K562 (cell line): Measurements from ENCODE around the gene TMEM59. TPM values are rescaled to one million over a fixed set of nuclear protein-coding genes. Genes with fewer than 3 reads are reported as not detected.
A peak's percentile ranks its signal among the peaks of the same experiment; 100 is the strongest.

Experiments
- ATAC-seq: fragments of 200-7000 bp; cut with Tn5 transposase; 3 replicates; pipeline ENCODE4 v1.9.1; 2020; ENCODE audit warnings: moderate library complexity
- BruUV-seq: library from RNA; stranded (reverse); fragments of 400-500 nt; replicated peaks from 2 replicates; lab custom pipeline; 2021; lab: Mats Ljungman, UMichigan
- CTCF ChIA-PET: fragments of 300-600 bp; formaldehyde crosslinking; extraction: SDS; loops from one replicate; lab custom pipeline; 2021; ENCODE audit warnings: low intra/inter-chr PET ratio; lab: Yijun Ruan, JAX
- POLR2A ChIA-PET: fragments of 300-600, 350-650 bp; sonication (Branson Sonifier 250); formaldehyde crosslinking; extraction: SDS; loops from one replicate; lab custom pipeline; 2021; ENCODE audit warnings: antibody characterized with exemption, inconsistent platforms; lab: Yijun Ruan, JAX
- DNase-seq, 4 experiments: peaks; one replicate each; pipeline versions ENCODE4 v3.0.0 to v3.0.0-alpha.2; 2011 to 2018; ENCODE audit warnings: low spot score in 3 of 4, mixed read lengths in 3 of 4; ENCODE audit errors: extremely low read depth in 1 of 4
- FAIRE-seq: peaks from 2 replicates; lab custom pipeline; 2011; peaks lifted over from hg19 to GRCh38; lab: Jason Lieb, UNC
- H2AFZ ChIP-seq: 2 replicates; pipeline ENCODE4 v1.6.0; 2011; ENCODE audit warnings: low read depth, low read length, control low read depth, inconsistent platforms
- H3K27ac ChIP-seq: fragments of 200-600 bp; 3 replicates; pipeline ENCODE4 v1.8.0; 2011; ENCODE audit warnings: low read depth, mild to moderate bottlenecking, control low read depth, inconsistent platforms, low read length, moderate library complexity, mixed read lengths; ENCODE audit errors: extremely low read depth
- H3K27me3 ChIP-seq, 2 experiments: fragments of 300-600 bp in 1 of 2; 2 replicates in 1 of 2; 3 replicates in 1 of 2; pipeline versions ENCODE4 v1.6.0 to v1.8.0; 2011; ENCODE audit warnings: inconsistent platforms in 2 of 2, low read length in 2 of 2, mild to moderate bottlenecking in 1 of 2, mixed read lengths in 1 of 2, moderate library complexity in 1 of 2; ENCODE audit not compliant: control insufficient read depth in 2 of 2, insufficient read depth in 2 of 2
- H3K36me3 ChIP-seq: fragments of 300-600 bp; 3 replicates; pipeline ENCODE4 v1.8.0; 2011; ENCODE audit warnings: mild to moderate bottlenecking, low read length, inconsistent platforms; ENCODE audit not compliant: control insufficient read depth, insufficient read depth
- H3K4me1 ChIP-seq, 2 experiments: fragments of 200-600 bp in 1 of 2; replicated peaks in 1 of 2; 2 replicates in 1 of 2; 3 replicates in 1 of 2; pipeline versions ENCODE4 v1.5.1 to v1.8.0; 2011; ENCODE audit warnings: inconsistent platforms in 2 of 2, low read length in 2 of 2, mild to moderate bottlenecking in 1 of 2, mixed read lengths in 1 of 2, moderate library complexity in 1 of 2; ENCODE audit not compliant: control insufficient read depth in 2 of 2, insufficient read depth in 2 of 2
- H3K4me2 ChIP-seq: 2 replicates; pipeline ENCODE4 v1.6.1; 2011; ENCODE audit warnings: low read length, control low read depth, inconsistent platforms, mixed read lengths; ENCODE audit not compliant: insufficient read depth
- H3K4me3 ChIP-seq: fragments of 200-600 bp; sonication (generic), shearing (Covaris generic); 2 replicates; pipeline ENCODE4 v1.5.1; 2016; ENCODE audit warnings: control low read depth, inconsistent platforms
- H3K79me2 ChIP-seq: fragments of 200-600 bp; 3 replicates; pipeline ENCODE4 v1.8.0; 2011; ENCODE audit warnings: low read length, inconsistent platforms; ENCODE audit not compliant: control insufficient read depth, insufficient read depth
- H3K9ac ChIP-seq, 2 experiments: 2 replicates each; pipeline versions ENCODE4 v1.6.0 to v1.6.1; 2011; ENCODE audit warnings: low read depth in 2 of 2, low read length in 2 of 2, control low read depth in 1 of 2, inconsistent platforms in 1 of 2, mild to moderate bottlenecking in 1 of 2, mixed read lengths in 1 of 2; ENCODE audit not compliant: insufficient read depth in 1 of 2
- H3K9me1 ChIP-seq: one replicate; pipeline ENCODE4 v1.6.0; 2011; ENCODE audit warnings: inconsistent platforms, mild to moderate bottlenecking, low read length, moderate library complexity; ENCODE audit not compliant: control insufficient read depth, insufficient read depth
- H3K9me3 ChIP-seq: replicated peaks from 2 replicates; pipeline ENCODE4 v1.5.1; 2011; ENCODE audit warnings: low read depth, low read length, inconsistent platforms; ENCODE audit not compliant: control insufficient read depth, insufficient read depth
- H4K20me1 ChIP-seq: replicated peaks from 2 replicates; pipeline ENCODE4 v1.6.1; 2011; ENCODE audit warnings: low read length, inconsistent platforms, mixed read lengths; ENCODE audit not compliant: control insufficient read depth, insufficient read depth
- CHD1 ChIP-seq: fragments of 200-600 bp; sonication (generic); IDR thresholded peaks from one replicate; pipeline ENCODE4 v1.6.1; 2012; ENCODE audit warnings: mild to moderate bottlenecking, moderate library complexity, low read length, inconsistent platforms
- CREB3 ChIP-seq: fragments of 450-650 bp; conservative IDR thresholded peaks from 2 replicates; pipeline ENCODE4 v1.6.1; 2016; ENCODE audit warnings: missing genetic modification characterization, low read depth, mild to moderate bottlenecking, missing compliant biosample characterization, moderate library complexity
- DEAF1 ChIP-seq: fragments of 450-650 bp; formaldehyde crosslinking; IDR thresholded peaks from 2 replicates; pipeline ENCODE4 v1.4.0; 2020; ENCODE audit warnings: mild to moderate bottlenecking, moderate library complexity
- ELK3 ChIP-seq: fragments of 450-650 bp; formaldehyde crosslinking; IDR thresholded peaks from 2 replicates; pipeline ENCODE4 v1.4.0; 2020; ENCODE audit warnings: mild to moderate bottlenecking
- ETV6 ChIP-seq, 3 experiments: fragments of 150-350 bp in 1 of 3; sonication (generic) in 1 of 3; formaldehyde crosslinking in 1 of 3; IDR thresholded peaks; 2 replicates each; pipeline versions ENCODE4 v1.6.1 to v1.8.0; 2014 to 2022; ENCODE audit warnings: borderline replicate concordance in 2 of 3, low read depth in 2 of 3, antibody characterized with exemption in 1 of 3, low read length in 1 of 3, mild to moderate bottlenecking in 1 of 3, missing genetic modification reagents in 1 of 3
- JUNB ChIP-seq: fragments of 450-650 bp; formaldehyde crosslinking; conservative IDR thresholded peaks from 2 replicates; pipeline ENCODE4 v1.4.0; 2020; ENCODE audit warnings: mild to moderate bottlenecking
- MNT ChIP-seq, 2 experiments: fragments of 450-650 bp; conservative IDR thresholded peaks; 2 replicates each; pipeline ENCODE4 v1.6.1; 2017; ENCODE audit warnings: mild to moderate bottlenecking in 2 of 2, moderate library complexity in 2 of 2
- PCBP1 ChIP-seq: fragments of 200-400 bp; formaldehyde crosslinking; IDR thresholded peaks from 2 replicates; pipeline ENCODE4 v1.6.1; 2018; ENCODE audit warnings: mild to moderate bottlenecking, low read depth, low read length; ENCODE audit not compliant: poor library complexity, severe bottlenecking
- PHF21A ChIP-seq: fragments of 450-650 bp; IDR thresholded peaks from 2 replicates; pipeline ENCODE4 v1.6.1; 2017; ENCODE audit warnings: low read depth, borderline replicate concordance
- PKNOX1 ChIP-seq: fragments of 450-650 bp; IDR thresholded peaks from 2 replicates; pipeline ENCODE4 v1.6.1; 2016
- PTTG1 ChIP-seq: fragments of 450-650 bp; IDR thresholded peaks from 2 replicates; pipeline ENCODE4 v1.6.1; 2016; ENCODE audit warnings: low read depth, mild to moderate bottlenecking, missing genetic modification characterization, missing compliant biosample characterization
- TRIM28 ChIP-seq: fragments of 450-650 bp; IDR thresholded peaks from 2 replicates; pipeline ENCODE4 v1.6.1; 2017
- ZNF184 ChIP-seq: sonication (generic); formaldehyde crosslinking; IDR thresholded peaks from 2 replicates; pipeline ENCODE4 v1.5.0; 2020; ENCODE audit warnings: missing genetic modification reagents
- ZNF551 ChIP-seq: fragments of 250-450 bp; sonication (Bioruptor Pico); IDR thresholded peaks from 2 replicates; pipeline ENCODE4 v1.5.0; 2021; ENCODE audit warnings: mild to moderate bottlenecking, moderate library complexity
- WGBS: fragments of 100-300 bp; shearing (Covaris generic); methylation state at CpG from one replicate; pipeline ENCODE4 v1.1.6; 2016; ENCODE audit warnings: low coverage, mixed read lengths; ENCODE audit not compliant: insufficient coverage; ENCODE audit errors: missing lambda C conversion rate; 5-methylcytosine and 5-hydroxymethylcytosine counted together
- in situ Hi-C: fragments of 300-500 bp; cut with MboI; formaldehyde crosslinking; loops from 4 replicates; pipeline ENCODE4 v1.15.0; 2018; ENCODE audit warnings: inconsistent platforms, mixed read lengths
- intact Hi-C: fragments of 100-400 bp; cut with micrococcal nuclease; formaldehyde crosslinking; loops from 2 replicates; pipeline ENCODE4 v1.14.2; 2022
- polyA plus RNA-seq, 8 experiments: library from polyadenylated mRNA; depleted of rRNA in 4 of 8; stranded (reverse) in 5 of 8; unstranded in 3 of 8; fragments of >200 nt; fragmentation: Nextera tagmentation in 2 of 8; fragmentation: Illumina TruSeq in 1 of 8; extraction: Ambion mirVana in 2 of 8; extraction: Trizol in 1 of 8; gene quantifications; 2 replicates each; pipeline versions ENCODE4 v1.2.1 to v1.2.3, GENCODE V29; 2011 to 2014; ENCODE audit warnings: inconsistent platforms in 1 of 8, missing spikeins in 1 of 8
- total RNA-seq, 7 experiments: library from RNA; depleted of rRNA in 6 of 7; stranded (reverse); fragments of >200 nt in 6 of 7; fragmentation: Illumina TruSeq in 2 of 7; extraction: Trizol in 2 of 7; gene quantifications; 2 replicates each; pipeline versions ENCODE4 v1.2.1 to v1.2.3, GENCODE V29; 2011 to 2021; ENCODE audit warnings: low replicate concordance in 1 of 7

The TMEM59 gene
- total and polyA plus RNA-seq, 9 of the 15 experiments (the other 6 are each of a cell fraction or from before 2014, with no cell fraction given) = 93.1 to 316 (median 151) TPM

GRCh38 chr1:54070171-54070837 is 17.3 kb upstream of the TMEM59 start:
- ATAC-seq (peak; percentile 95), FAIRE-seq (peak; percentile 81), DNase-seq (peak; percentile 57 to 70 (median 64))
- no TSS peak for BruUV-seq
- no peak overlapping the region for H3K9ac ChIP-seq
- H3K9me1 ChIP-seq = no peaks in the 10 kb centered on the region
- no peaks in the 10 kb centered on the region for H3K79me2 ChIP-seq
- no peaks in the 10 kb centered on the region for H4K20me1 ChIP-seq
- H3K4me2 ChIP-seq = no peak overlapping the region
- no peak overlapping the region for H2AFZ ChIP-seq
- no peak overlapping the region for H3K27ac ChIP-seq
- H3K9me3 ChIP-seq = peaks cover 4% of the 10 kb centered on the region; the same call in 1 of the 2 replicates
- peaks cover 8% of the 10 kb centered on the region; the same call in 1 of the 3 replicates for H3K36me3 ChIP-seq
- intact Hi-C loops (loop anchor here (1.0 to 10.0 kb wide), 2 partner anchors 419 to 724 kb away; no protein-coding TSS in a partner anchor), in situ Hi-C loops (no loop called here)
- WGBS = 19% methylated on average over 2 of the region's 2 CpGs
- H3K4me3 ChIP-seq = no peak overlapping the region
- ChIA-PET POLR2A (no interaction called here), CTCF (interaction anchor here (0.6 to 1.8 kb wide), 12 partner anchors 12 to 739 kb away, joined by 3 to 17 read pairs (median 4); no protein-coding TSS in a partner anchor)
- H3K27me3 ChIP-seq = no peaks in the 10 kb centered on the region
- H3K4me1 ChIP-seq = peaks cover 5 to 8% of the 10 kb centered on the region in 2 experiments; a peak in 1 of 5 replicates
- TF ChIP-seq ZNF551 = no peak
- TF ChIP-seq ETV6 (IDR thresholded peaks at IDR 0.05; ENCODE audit: borderline replicate concordance in 1 of 2, low read depth in 2 of 2, low read length in 1 of 2) = no peak
- no peak for TF ChIP-seq ETV6 (CRISPR knock-in tag; IDR thresholded peaks at IDR 0.05; ENCODE audit: borderline replicate concordance)
- TF ChIP-seq TRIM28 = no peak
- no peak for TF ChIP-seq PTTG1
- no peak for TF ChIP-seq PHF21A
- no peak for TF ChIP-seq CREB3
- no peak for TF ChIP-seq PCBP1
- no peak for TF ChIP-seq CHD1
- no peak for TF ChIP-seq ELK3 (CRISPR knock-in tag)
- peak; percentile 87 for TF ChIP-seq DEAF1
- TF ChIP-seq MNT (conservative IDR thresholded peaks at IDR 0.05) = 0 out of 4 replicates have a peak, but pooled peaks of 1 of the 2 experiments have one; percentile 20
- TF ChIP-seq PKNOX1 = no peak
- TF ChIP-seq JUNB (CRISPR knock-in tag) = no peak
- TF ChIP-seq ZNF184 (CRISPR knock-in tag) = no peak
